PC-3 (cell line): ENCODE data around the gene NDEL1.

Experiments
- CTCF ChIP-seq: fragments of 300-600 bp; sonication (generic); conservative IDR thresholded peaks from 2 replicates; pipeline ENCODE4 v1.5.1; 2017; ENCODE audit warnings: antibody characterized with exemption, low read depth, mild to moderate bottlenecking, low read length
- EZH2 ChIP-seq: fragments of 300-600 bp; sonication (generic); IDR thresholded peaks from one replicate; pipeline ENCODE4 v1.6.1; 2017; ENCODE audit warnings: antibody characterized with exemption, mild to moderate bottlenecking, low read length; ENCODE audit not compliant: unreplicated experiment

GRCh38 chr17:8402921-8403536 lies 32.7 kb upstream of the NDEL1 start:
- TF ChIP-seq CTCF (no peak), EZH2 (no peak)
